B cell (primary cell): ENCODE data around the gene MYO18A. TPM values are rescaled to one million over a fixed set of nuclear protein-coding genes. Genes with fewer than 3 reads are reported as not detected.

ENCODE experiments used
- ATAC-seq: fragments of 200-7000 bp; cut with Tn5 transposase; one replicate; pipeline ENCODE4 v1.10.0; 2021; ENCODE audit warnings: low read depth, mild to moderate bottlenecking, moderate number of reproducible peaks, moderate library complexity
- CTCF ChIA-PET: fragments of 350-600 bp; sonication (Branson Sonifier 250); formaldehyde crosslinking; loops from one replicate; lab custom pipeline; 2021; ENCODE audit warnings: antibody characterized with exemption, inconsistent platforms; lab: Charles Lee
- POLR2A ChIA-PET: fragments of 350-600 bp; sonication (Branson Sonifier 250); formaldehyde crosslinking; loops from one replicate; lab custom pipeline; 2021; ENCODE audit warnings: antibody characterized with exemption; lab: Charles Lee
- DNase-seq: peaks from one replicate; pipeline ENCODE4 v3.0.0; 2013
- H2AFZ ChIP-seq: 2 replicates; pipeline ENCODE4 v1.6.1; 2012; ENCODE audit warnings: mild to moderate bottlenecking, low read depth, low read length; ENCODE audit not compliant: insufficient read depth, poor library complexity, severe bottlenecking
- H3K27ac ChIP-seq, 2 donors: 1 replicate in 1 of 2; 2 replicates in 1 of 2; pipeline ENCODE4 v1.5.1; 2012 to 2013; ENCODE audit warnings: low read length in 2 of 2, mild to moderate bottlenecking in 2 of 2, moderate library complexity in 1 of 2
- H3K27me3 ChIP-seq, 4 experiments: fragments of 200-600 bp in 1 of 4; sonication (generic) in 1 of 4; replicated peaks in 1 of 4; 1 replicate in 2 of 4; 2 replicates in 2 of 4; pipeline versions ENCODE4 v1.6.1 to v1.7.0; 2013 to 2016; ENCODE audit warnings: low read length in 3 of 4, mild to moderate bottlenecking in 2 of 4, mixed read lengths in 1 of 4, moderate library complexity in 1 of 4; ENCODE audit not compliant: insufficient read depth in 4 of 4, control insufficient read depth in 3 of 4; ENCODE audit errors: control extremely low read depth in 1 of 4
- H3K36me3 ChIP-seq, 2 experiments: replicated peaks in 1 of 2; 1 replicate in 1 of 2; 2 replicates in 1 of 2; pipeline versions ENCODE4 v1.6.1 to v1.7.1; 2013; ENCODE audit warnings: low read length in 1 of 2; ENCODE audit not compliant: insufficient read depth in 2 of 2, control insufficient read depth in 1 of 2; ENCODE audit errors: control extremely low read depth in 1 of 2, extremely low read depth in 1 of 2
- H3K4me1 ChIP-seq, 2 donors: fragments of 200-600 bp in 1 of 2; sonication (generic) in 1 of 2; 1 replicate in 1 of 2; 2 replicates in 1 of 2; pipeline versions ENCODE4 v1.5.1 to v1.6.1; 2013 to 2017; ENCODE audit warnings: low read length in 2 of 2; ENCODE audit not compliant: control insufficient read depth in 2 of 2, insufficient read depth in 2 of 2
- H3K4me2 ChIP-seq: replicated peaks from 2 replicates; pipeline ENCODE3; 2012; ENCODE audit warnings: mild to moderate bottlenecking, low read depth, low read length; ENCODE audit not compliant: poor library complexity, severe bottlenecking
- H3K4me3 ChIP-seq, 5 experiments: fragments of 200-600 bp in 1 of 5; sonication (generic) in 1 of 5; 1 replicate in 3 of 5; 2 replicates in 2 of 5; pipeline versions ENCODE4 v1.5.1 to v1.7.0; 2011 to 2016; ENCODE audit warnings: low read length in 4 of 5, mild to moderate bottlenecking in 4 of 5, low read depth in 2 of 5, control low read depth in 1 of 5, moderate library complexity in 1 of 5; ENCODE audit not compliant: insufficient read depth in 1 of 5; ENCODE audit errors: control extremely low read depth in 1 of 5, extremely low read depth in 1 of 5
- H3K79me2 ChIP-seq: fragments of 200-600 bp; sonication (generic); one replicate; pipeline ENCODE4 v1.6.0; 2016; ENCODE audit warnings: low read length; ENCODE audit not compliant: control insufficient read depth, insufficient read depth
- H3K9ac ChIP-seq: fragments of 200-600 bp; sonication (generic); 2 replicates; pipeline ENCODE4 v1.6.1; 2017; ENCODE audit warnings: mild to moderate bottlenecking, low read length, moderate library complexity
- H3K9me3 ChIP-seq, 3 donors: one replicate each; pipeline versions ENCODE4 v1.6.1 to v1.7.1; 2013; ENCODE audit warnings: low read length in 2 of 3; ENCODE audit not compliant: control insufficient read depth in 2 of 3, insufficient read depth in 1 of 3; ENCODE audit errors: control extremely low read depth in 1 of 3
- H4K20me1 ChIP-seq: 2 replicates; pipeline ENCODE4 v1.6.0; 2012; ENCODE audit warnings: mild to moderate bottlenecking, low read length; ENCODE audit not compliant: insufficient read depth, control insufficient read depth, poor library complexity, severe bottlenecking
- H3K27ac Mint-ChIP-seq: one replicate; pipeline ENCODE4 v1.8.0; 2021; ENCODE audit warnings: mixed read lengths
- H3K27me3 Mint-ChIP-seq: one replicate; pipeline ENCODE4 v1.8.0; 2021; ENCODE audit warnings: mixed read lengths
- H3K4me1 Mint-ChIP-seq: one replicate; pipeline ENCODE4 v1.8.0; 2021; ENCODE audit warnings: mixed read lengths
- H3K4me3 Mint-ChIP-seq: one replicate; pipeline ENCODE4 v1.8.0; 2021; ENCODE audit warnings: mixed read lengths
- H3K9me3 Mint-ChIP-seq: one replicate; pipeline ENCODE4 v1.8.0; 2022; ENCODE audit warnings: mixed read lengths; ENCODE audit not compliant: insufficient read depth
- EZH2 ChIP-seq: IDR thresholded peaks from 2 replicates; pipeline ENCODE4 v1.6.1; 2012; ENCODE audit warnings: borderline replicate concordance, low read depth, mild to moderate bottlenecking, moderate library complexity, low read length; ENCODE audit not compliant: insufficient read depth, poor library complexity, severe bottlenecking
- WGBS: methylation state at CpG from one replicate; pipeline ENCODE4 v1.1.5; 2013; ENCODE audit warnings: missing lambda C conversion rate; ENCODE audit not compliant: insufficient coverage; 5-methylcytosine and 5-hydroxymethylcytosine counted together
- intact Hi-C: fragments of 100-400 bp; cut with micrococcal nuclease; formaldehyde crosslinking; loops from one replicate; pipeline ENCODE4 v1.10.0; 2022
- polyA plus RNA-seq: library from polyadenylated mRNA; depleted of rRNA; stranded (reverse); fragments of >200 nt; gene quantifications from 2 replicates; pipeline ENCODE4 v1.2.3, GENCODE V29; 2012
- total RNA-seq, 2 donors: library from RNA; stranded (reverse); fragments of 120-200 nt in 1 of 2; gene quantifications; 1 replicate in 1 of 2; 2 replicates in 1 of 2; pipeline versions ENCODE4 v1.2.3 to v1.2.4, GENCODE V29; 2013 to 2022
- TF ChIP-seq, protein P1 (sequence below): fragments of 200-600 bp; IDR thresholded peaks from one replicate; pipeline ENCODE4 v1.8.0; 2022; ENCODE audit warnings: antibody characterized with exemption, mild to moderate bottlenecking

The MYO18A gene
- total and polyA plus RNA-seq, 2 donors (not counting 1 experiment from before 2014, with no cell fraction given) = 72.2 to 155 TPM

DNA sequence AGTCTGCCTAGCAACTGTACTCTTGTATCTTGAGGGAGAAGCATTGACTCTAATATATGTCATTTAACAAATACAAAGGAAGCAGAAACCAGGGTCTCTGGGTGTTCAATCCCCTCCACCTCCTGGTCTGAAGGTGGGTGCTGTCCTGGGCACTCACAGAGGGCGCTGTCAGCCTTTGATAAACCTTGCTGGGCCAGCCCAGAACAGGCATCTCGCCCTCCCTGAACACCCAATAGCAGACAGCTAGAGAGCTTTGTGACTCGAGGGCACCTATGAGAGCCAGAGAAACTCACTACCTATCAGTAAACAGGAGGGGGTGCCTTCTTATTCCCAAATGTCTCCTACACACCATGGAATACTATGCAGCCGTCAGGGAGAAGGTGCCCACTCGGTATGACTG lies 143.6 kb downstream of the MYO18A start:
- DNase-seq = no peak
- intact Hi-C loops = loop anchor here (10.0 kb wide), 1 partner anchor 72 kb away; no protein-coding TSS in a partner anchor
- Histone ChIP-seq H2AFZ (no peak overlapping the region), H3K79me2 (no peaks in the 10 kb centered on the region), H4K20me1 (no peaks in the 10 kb centered on the region), H3K27me3 (peaks cover 0 to 39% (median 10%) of the 10 kb centered on the region in 4 experiments), H3K4me3 (no peak overlapping the region), H3K4me1 (no peaks in the 10 kb centered on the region), H3K9ac (no peak overlapping the region), H3K36me3 (no peaks in the 10 kb centered on the region), H3K27ac (no peak overlapping the region), H3K9me3 (peaks cover 0 to 15% (median 14%) of the 10 kb centered on the region in 3 donors), H3K4me2 (no peak overlapping the region)
- Mint-ChIP-seq H3K4me1 (no peaks in the 10 kb centered on the region), H3K4me3 (no peak overlapping the region), H3K9me3 (peaks cover 5% of the 10 kb centered on the region), H3K27me3 (peaks cover 43% of the 10 kb centered on the region), H3K27ac (no peak overlapping the region)
- ChIA-PET POLR2A (no interaction called here), CTCF (no interaction called here)
- TF ChIP-seq, protein P1, sequence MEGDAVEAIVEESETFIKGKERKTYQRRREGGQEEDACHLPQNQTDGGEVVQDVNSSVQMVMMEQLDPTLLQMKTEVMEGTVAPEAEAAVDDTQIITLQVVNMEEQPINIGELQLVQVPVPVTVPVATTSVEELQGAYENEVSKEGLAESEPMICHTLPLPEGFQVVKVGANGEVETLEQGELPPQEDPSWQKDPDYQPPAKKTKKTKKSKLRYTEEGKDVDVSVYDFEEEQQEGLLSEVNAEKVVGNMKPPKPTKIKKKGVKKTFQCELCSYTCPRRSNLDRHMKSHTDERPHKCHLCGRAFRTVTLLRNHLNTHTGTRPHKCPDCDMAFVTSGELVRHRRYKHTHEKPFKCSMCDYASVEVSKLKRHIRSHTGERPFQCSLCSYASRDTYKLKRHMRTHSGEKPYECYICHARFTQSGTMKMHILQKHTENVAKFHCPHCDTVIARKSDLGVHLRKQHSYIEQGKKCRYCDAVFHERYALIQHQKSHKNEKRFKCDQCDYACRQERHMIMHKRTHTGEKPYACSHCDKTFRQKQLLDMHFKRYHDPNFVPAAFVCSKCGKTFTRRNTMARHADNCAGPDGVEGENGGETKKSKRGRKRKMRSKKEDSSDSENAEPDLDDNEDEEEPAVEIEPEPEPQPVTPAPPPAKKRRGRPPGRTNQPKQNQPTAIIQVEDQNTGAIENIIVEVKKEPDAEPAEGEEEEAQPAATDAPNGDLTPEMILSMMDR = no peak
- TF ChIP-seq EZH2 = no peak
- no peak for ATAC-seq
- WGBS = 76% methylated on average over 2 of the region's 5 CpGs

DNA sequence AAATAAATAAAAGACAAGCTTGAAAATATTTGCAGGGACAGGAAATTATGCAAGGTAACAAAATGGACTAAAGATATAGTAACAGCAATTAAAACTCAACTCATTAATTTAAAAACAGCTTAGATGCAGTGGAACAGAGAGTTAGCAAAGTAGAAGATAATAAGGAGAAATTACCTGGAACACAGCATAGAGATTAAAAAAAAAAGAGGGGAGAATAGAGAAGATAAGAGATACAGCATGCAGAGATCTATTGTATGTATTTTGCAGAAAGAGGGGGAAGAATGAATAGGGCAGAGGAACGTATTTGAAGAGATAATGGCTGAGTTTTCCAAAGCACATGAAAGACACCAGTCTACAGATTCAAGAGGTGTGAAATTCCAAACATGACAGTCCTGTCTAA lies 145.7 kb downstream of the MYO18A start:
- Histone ChIP-seq H3K36me3 (no peaks in the 10 kb centered on the region), H3K27ac (no peak overlapping the region), H3K27me3 (peaks cover 0 to 42% (median 12%) of the 10 kb centered on the region in 4 experiments), H3K4me2 (no peak overlapping the region), H2AFZ (no peak overlapping the region), H3K79me2 (no peaks in the 10 kb centered on the region), H3K4me3 (no peak overlapping the region), H4K20me1 (no peaks in the 10 kb centered on the region), H3K9me3 (peaks cover 0 to 15% (median 14%) of the 10 kb centered on the region in 3 donors), H3K9ac (no peak overlapping the region), H3K4me1 (no peaks in the 10 kb centered on the region)
- intact Hi-C loops = loop anchor here (10.0 kb wide), 1 partner anchor 70 kb away; no protein-coding TSS in a partner anchor
- peaks cover 5% of the 10 kb centered on the region for H3K9me3 Mint-ChIP-seq
- ATAC-seq (no peak), DNase-seq (no peak)
- no CpG with 5 or more reads among the region's 1 CpG for WGBS
- H3K4me3 Mint-ChIP-seq = no peak overlapping the region
- H3K27me3 Mint-ChIP-seq = peaks cover 52% of the 10 kb centered on the region
- TF ChIP-seq, protein P1 = no peak
- no peak for TF ChIP-seq EZH2
- no peaks in the 10 kb centered on the region for H3K4me1 Mint-ChIP-seq
- CTCF ChIA-PET = no interaction called here
- POLR2A ChIA-PET = no interaction called here
- H3K27ac Mint-ChIP-seq = no peak overlapping the region
